Measurements from ENCODE around the gene PJA1. TPM values are rescaled to one million over a fixed set of nuclear protein-coding genes. Genes with fewer than 3 reads are reported as not detected.

Gene PJA1
- total and polyA plus RNA-seq, 2 donors (not counting 3 experiments of a cell fraction or from before 2014, with no cell fraction given): 8.2 to 16.1 TPM

DNA sequence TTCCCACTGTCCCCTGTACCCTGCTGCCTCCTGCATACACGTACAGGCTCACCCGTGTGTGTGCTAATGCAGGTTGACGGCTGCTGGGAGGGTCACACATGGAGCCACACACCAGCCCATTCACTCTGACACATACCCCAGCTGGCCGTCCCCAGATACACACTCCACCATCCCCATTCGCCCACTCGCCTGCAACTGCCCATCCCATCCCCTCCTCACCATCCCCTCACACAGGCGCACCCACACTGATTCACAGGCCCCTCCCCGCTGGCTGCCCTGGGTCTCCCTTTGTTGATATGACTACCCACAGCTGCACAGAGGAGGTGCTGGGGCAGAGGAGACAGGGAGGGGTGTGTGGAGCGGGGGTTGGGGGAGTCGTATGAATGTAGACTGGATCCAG, 25.7 kb downstream of the PJA1 start:
- Histone ChIP-seq H3K79me2 (ENCODE audit: control insufficient read depth, insufficient read depth, low read length) (no peaks in the 10 kb centered on the region), H3K9me3 (replicated peaks; ENCODE audit: control insufficient read depth, insufficient read depth, low read length) (no peaks in the 10 kb centered on the region), H3K4me3 (replicated peaks in 1 of 3; ENCODE audit: insufficient read depth in 1 of 3, low read depth in 1 of 3, low read length in 3 of 3) (no peak overlapping the region), H3K27me3 (ENCODE audit: control insufficient read depth in 2 of 2, insufficient read depth in 2 of 2, low read length in 2 of 2) (no peaks in the 10 kb centered on the region), H4K20me1 (replicated peaks; ENCODE audit: control insufficient read depth, extremely low read depth, insufficient read depth, low read length) (no peaks in the 10 kb centered on the region), H2AFZ (ENCODE audit: low read depth, low read length) (no peak overlapping the region), H3K9me1 (replicated peaks; ENCODE audit: control insufficient read depth, extremely low read depth, insufficient read depth, low read length) (no peaks in the 10 kb centered on the region), H3K4me1 (ENCODE audit: control insufficient read depth, extremely low read depth, insufficient read depth, low read length) (no peaks in the 10 kb centered on the region), H3K36me3 (ENCODE audit: control insufficient read depth in 2 of 2, extremely low read depth in 1 of 2, insufficient read depth in 2 of 2, low read length in 2 of 2) (no peaks in the 10 kb centered on the region), H3K4me2 (ENCODE audit: insufficient read depth, low read length) (no peak overlapping the region), H3K9ac (replicated peaks; ENCODE audit: extremely low read depth, insufficient read depth, low read length) (no peak overlapping the region), H3K27ac (ENCODE audit: insufficient read depth, low read depth, low read length) (no peak overlapping the region)
- POLR2A ChIA-PET: no interaction called here
- CTCF ChIA-PET: no interaction called here
- dilution Hi-C loops (cut with MboI; ENCODE audit: extremely low pct_ligation_motif_present, low sequenced_read_pairs): no loop called here
- DNase-seq (ENCODE audit: low read depth, low spot score) (no peak), FAIRE-seq (no peak)
- intact Hi-C loops (cut with micrococcal nuclease): loop anchor here (10.0 kb wide), 1 partner anchor 145 kb away; no protein-coding TSS in a partner anchor
- no peak for TF ChIP-seq FOS (IDR thresholded peaks at IDR 0.05; ENCODE audit: borderline replicate concordance, insufficient read depth, low read length)
- TF ChIP-seq GATA2 (IDR thresholded peaks at IDR 0.05; ENCODE audit: insufficient read depth, insufficient read length, low read depth, low read length): no peak
- TF ChIP-seq, protein P1, sequence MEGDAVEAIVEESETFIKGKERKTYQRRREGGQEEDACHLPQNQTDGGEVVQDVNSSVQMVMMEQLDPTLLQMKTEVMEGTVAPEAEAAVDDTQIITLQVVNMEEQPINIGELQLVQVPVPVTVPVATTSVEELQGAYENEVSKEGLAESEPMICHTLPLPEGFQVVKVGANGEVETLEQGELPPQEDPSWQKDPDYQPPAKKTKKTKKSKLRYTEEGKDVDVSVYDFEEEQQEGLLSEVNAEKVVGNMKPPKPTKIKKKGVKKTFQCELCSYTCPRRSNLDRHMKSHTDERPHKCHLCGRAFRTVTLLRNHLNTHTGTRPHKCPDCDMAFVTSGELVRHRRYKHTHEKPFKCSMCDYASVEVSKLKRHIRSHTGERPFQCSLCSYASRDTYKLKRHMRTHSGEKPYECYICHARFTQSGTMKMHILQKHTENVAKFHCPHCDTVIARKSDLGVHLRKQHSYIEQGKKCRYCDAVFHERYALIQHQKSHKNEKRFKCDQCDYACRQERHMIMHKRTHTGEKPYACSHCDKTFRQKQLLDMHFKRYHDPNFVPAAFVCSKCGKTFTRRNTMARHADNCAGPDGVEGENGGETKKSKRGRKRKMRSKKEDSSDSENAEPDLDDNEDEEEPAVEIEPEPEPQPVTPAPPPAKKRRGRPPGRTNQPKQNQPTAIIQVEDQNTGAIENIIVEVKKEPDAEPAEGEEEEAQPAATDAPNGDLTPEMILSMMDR (IDR thresholded peaks at IDR 0.05; ENCODE audit: extremely low read depth in 1 of 2, insufficient read depth in 1 of 2, low read depth in 1 of 2, low read length in 2 of 2): no peak
- BruUV-seq (replicated peaks): no TSS peak

DNA sequence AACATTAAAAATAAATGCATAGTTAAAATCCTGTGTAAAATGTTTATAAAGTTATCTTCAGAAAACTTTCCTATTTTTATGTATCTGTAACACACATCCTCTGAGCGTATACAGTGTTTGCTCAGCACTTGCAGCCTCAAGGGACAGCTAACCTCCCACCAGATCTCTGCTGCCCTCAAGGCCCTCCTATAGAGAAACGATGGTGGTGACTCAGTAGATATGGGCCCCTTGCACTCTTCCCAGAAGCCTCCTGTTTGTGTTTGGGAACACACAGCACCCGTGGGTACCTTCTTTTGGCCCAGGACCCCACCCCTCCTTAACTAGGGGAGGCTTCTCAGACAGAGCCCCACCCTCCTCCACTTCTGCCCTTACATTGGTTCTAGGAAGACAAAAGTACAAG, 26.7 kb downstream of the PJA1 start:
- no peaks in the 10 kb centered on the region for H3K79me2 ChIP-seq (ENCODE audit: control insufficient read depth, insufficient read depth, low read length)
- no peaks in the 10 kb centered on the region for H3K9me1 ChIP-seq (replicated peaks; ENCODE audit: control insufficient read depth, extremely low read depth, insufficient read depth, low read length)
- H3K9me3 ChIP-seq (replicated peaks; ENCODE audit: control insufficient read depth, insufficient read depth, low read length): no peaks in the 10 kb centered on the region
- dilution Hi-C loops (cut with MboI; ENCODE audit: extremely low pct_ligation_motif_present, low sequenced_read_pairs) (no loop called here), intact Hi-C loops (cut with micrococcal nuclease) (loop anchor here (10.0 kb wide), 1 partner anchor 146 kb away; no protein-coding TSS in a partner anchor)
- no peak overlapping the region for H3K9ac ChIP-seq (replicated peaks; ENCODE audit: extremely low read depth, insufficient read depth, low read length)
- ChIA-PET POLR2A (interaction anchor here (0.9 kb wide), 1 partner anchor 310 kb away, joined by 3 read pairs; the partner anchor contains the start of gene EFNB1), CTCF (no interaction called here)
- no peaks in the 10 kb centered on the region for H3K36me3 ChIP-seq (ENCODE audit: control insufficient read depth in 2 of 2, extremely low read depth in 1 of 2, insufficient read depth in 2 of 2, low read length in 2 of 2)
- DNase-seq (ENCODE audit: low read depth, low spot score): no peak
- no peak overlapping the region for H3K27ac ChIP-seq (ENCODE audit: insufficient read depth, low read depth, low read length)
- H2AFZ ChIP-seq (ENCODE audit: low read depth, low read length): no peak overlapping the region
- no peak for TF ChIP-seq EZH2 (IDR thresholded peaks at IDR 0.05; ENCODE audit: borderline replicate concordance, low read depth, low read length, severe bottlenecking)
- TF ChIP-seq, protein P2, sequence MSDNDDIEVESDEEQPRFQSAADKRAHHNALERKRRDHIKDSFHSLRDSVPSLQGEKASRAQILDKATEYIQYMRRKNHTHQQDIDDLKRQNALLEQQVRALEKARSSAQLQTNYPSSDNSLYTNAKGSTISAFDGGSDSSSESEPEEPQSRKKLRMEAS (IDR thresholded peaks at IDR 0.05; ENCODE audit: insufficient read depth, insufficient read length): no peak
- no peak for TF ChIP-seq FOS (IDR thresholded peaks at IDR 0.05; ENCODE audit: borderline replicate concordance, insufficient read depth, low read length)
- TF ChIP-seq POLR2A (IDR thresholded peaks at IDR 0.05; ENCODE audit: low read depth, low read length): no peak
- no peak for TF ChIP-seq GATA2 (IDR thresholded peaks at IDR 0.05; ENCODE audit: insufficient read depth, insufficient read length, low read depth, low read length)
- no peak for TF ChIP-seq POLR2AphosphoS5 (IDR thresholded peaks at IDR 0.05; ENCODE audit: insufficient read depth, low read depth, low read length)
- TF ChIP-seq JUN (IDR thresholded peaks at IDR 0.05; ENCODE audit: borderline replicate concordance, insufficient read depth, insufficient read length, low read depth): no peak
- no peak for TF ChIP-seq MYC (IDR thresholded peaks at IDR 0.05; ENCODE audit: low read depth, low read length)
- FAIRE-seq: no peak
- no peak overlapping the region for H3K4me3 ChIP-seq (replicated peaks in 1 of 3; ENCODE audit: insufficient read depth in 1 of 3, low read depth in 1 of 3, low read length in 3 of 3)
- no peaks in the 10 kb centered on the region for H4K20me1 ChIP-seq (replicated peaks; ENCODE audit: control insufficient read depth, extremely low read depth, insufficient read depth, low read length)
- no peaks in the 10 kb centered on the region for H3K4me1 ChIP-seq (ENCODE audit: control insufficient read depth, extremely low read depth, insufficient read depth, low read length)
- H3K4me2 ChIP-seq (ENCODE audit: insufficient read depth, low read length): no peak overlapping the region
- no TSS peak for BruUV-seq (replicated peaks)
- H3K27me3 ChIP-seq (ENCODE audit: control insufficient read depth in 2 of 2, insufficient read depth in 2 of 2, low read length in 2 of 2): peaks cover 0 to under 1% of the 10 kb centered on the region in 2 experiments
